Mesodermal cell (in vitro differentiated cells): Measurements from ENCODE around the gene STARD3.

Experiments used
- H3K27ac ChIP-seq: 2 replicates; pipeline ENCODE4 v1.7.0; 2013; ENCODE audit warnings: mild to moderate bottlenecking, low read depth, low read length, moderate library complexity; ENCODE audit not compliant: severe bottlenecking
- H3K36me3 ChIP-seq: 2 replicates; pipeline ENCODE4 v1.7.1; 2013; ENCODE audit warnings: mild to moderate bottlenecking, low read length, moderate library complexity; ENCODE audit not compliant: control insufficient read depth, insufficient read depth
- H3K4me1 ChIP-seq: one replicate; pipeline ENCODE4 v1.7.1; 2013; ENCODE audit warnings: mild to moderate bottlenecking, low read length; ENCODE audit not compliant: insufficient read depth, control insufficient read depth, poor library complexity, severe bottlenecking
- H3K4me3 ChIP-seq: 2 replicates; pipeline ENCODE4 v1.7.0; 2013; ENCODE audit warnings: low read length, control low read depth, mild to moderate bottlenecking; ENCODE audit not compliant: insufficient read depth, poor library complexity, severe bottlenecking; ENCODE audit errors: extremely low read depth
- H3K9me3 ChIP-seq: 2 replicates; pipeline ENCODE4 v1.7.1; 2013; ENCODE audit warnings: mild to moderate bottlenecking, low read length, moderate library complexity; ENCODE audit not compliant: control insufficient read depth
- WGBS, 2 experiments: methylation state at CpG; one replicate each; pipeline ENCODE4 v1.1.5; 2013; ENCODE audit warnings: missing lambda C conversion rate in 2 of 2; ENCODE audit not compliant: insufficient coverage in 2 of 2; 5-methylcytosine and 5-hydroxymethylcytosine counted together

Gene STARD3

DNA sequence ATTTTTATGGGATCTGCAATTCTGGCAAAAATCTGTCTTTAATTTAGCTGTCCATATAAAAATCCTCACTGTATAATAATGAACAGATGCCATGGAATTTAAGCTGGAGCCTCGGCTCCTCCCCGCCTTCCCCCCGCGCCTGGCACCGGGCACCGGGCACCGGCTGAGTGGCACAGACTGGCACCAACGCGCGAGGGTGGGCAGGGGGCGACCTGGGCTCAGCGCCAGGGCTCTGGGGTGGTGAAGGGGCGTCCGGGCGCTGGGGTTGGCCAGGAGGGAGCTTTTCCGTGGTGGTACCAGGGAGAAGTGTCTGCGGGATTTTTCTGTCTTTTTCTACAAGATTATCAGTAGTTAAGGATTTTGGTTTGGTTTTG is 38.3 kb upstream of the STARD3 start:
- Histone ChIP-seq H3K27ac (no peak overlapping the region), H3K36me3 (no peaks in the 10 kb centered on the region), H3K4me1 (peaks cover 10% of the 10 kb centered on the region), H3K9me3 (no peaks in the 10 kb centered on the region), H3K4me3 (no peak overlapping the region)
- 7 to 10% methylated on average over 7 of the region's 17 CpGs for WGBS, 2 experiments

DNA sequence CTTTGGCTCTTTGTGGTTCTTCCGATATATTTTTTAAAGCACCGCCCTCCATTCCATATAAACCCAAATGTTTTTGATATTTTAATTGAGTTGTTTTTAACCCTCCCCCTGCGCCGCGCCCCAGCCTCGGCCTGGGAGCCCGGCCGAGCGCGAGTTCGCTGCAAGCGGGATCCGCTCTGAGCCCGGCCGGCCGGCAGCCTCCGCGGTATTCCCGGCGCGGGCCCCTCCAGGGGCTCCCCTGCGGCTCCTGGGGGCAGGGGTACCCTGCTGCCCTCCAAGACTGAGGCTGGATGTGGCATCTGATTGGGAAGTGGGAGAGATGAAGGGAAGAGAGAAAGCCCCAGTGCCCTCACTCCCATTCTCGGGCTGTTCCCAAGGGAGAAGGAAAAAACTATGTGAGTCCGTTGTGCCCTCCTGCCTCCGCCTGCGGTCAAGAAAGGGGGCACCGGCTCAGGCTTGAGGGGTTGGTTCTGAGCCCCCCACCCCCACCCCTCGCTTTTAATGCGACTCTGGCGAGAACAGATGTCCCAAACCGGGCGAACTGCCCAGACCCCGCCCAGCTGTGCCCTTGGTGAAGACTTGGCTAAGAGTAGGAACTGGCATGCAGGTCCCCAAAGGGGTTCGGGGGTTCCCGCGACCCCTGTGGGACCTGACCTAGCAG is 37.8 kb upstream of the STARD3 start:
- H3K4me1 ChIP-seq = peaks cover 10% of the 10 kb centered on the region
- no peak overlapping the region for H3K4me3 ChIP-seq
- H3K36me3 ChIP-seq = no peaks in the 10 kb centered on the region
- no peak overlapping the region for H3K27ac ChIP-seq
- WGBS, 2 experiments = 1 to 2% methylated on average over 21 to 27 of the region's 36 CpGs
- H3K9me3 ChIP-seq = no peaks in the 10 kb centered on the region

DNA sequence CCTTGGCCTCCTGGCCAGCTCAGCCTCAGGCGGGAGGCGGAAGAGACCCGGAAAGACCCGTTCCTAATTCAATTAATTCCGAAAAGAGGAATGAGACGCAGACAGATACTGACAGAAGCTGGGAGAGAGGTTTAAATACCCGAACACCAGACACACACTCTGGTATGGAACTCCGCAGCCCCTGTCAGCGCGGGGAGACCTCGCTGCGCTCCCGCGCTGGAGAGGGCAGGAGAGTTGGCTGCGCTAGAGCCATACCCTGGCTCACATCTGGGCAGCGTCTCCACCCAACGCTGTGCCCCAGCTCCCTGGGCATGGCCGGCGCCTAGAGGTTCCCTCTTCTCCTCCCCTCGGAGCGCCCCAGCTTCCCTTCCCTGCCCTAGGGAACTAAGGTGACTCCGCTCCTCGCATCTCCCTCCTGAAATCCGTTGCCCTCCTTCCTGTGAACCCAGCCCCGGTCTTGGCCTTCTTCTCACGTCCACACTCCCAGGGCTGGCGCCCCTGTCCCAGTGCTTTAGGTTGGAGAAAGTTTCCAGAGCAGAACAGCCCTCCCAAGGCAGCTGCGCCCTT is 37.2 kb upstream of the STARD3 start:
- Histone ChIP-seq H3K27ac (no peak overlapping the region), H3K36me3 (no peaks in the 10 kb centered on the region), H3K4me1 (peaks cover 10% of the 10 kb centered on the region), H3K4me3 (no peak overlapping the region), H3K9me3 (no peaks in the 10 kb centered on the region)
- 0 to 2% methylated on average over 9 to 26 of the region's 28 CpGs for WGBS, 2 experiments

DNA sequence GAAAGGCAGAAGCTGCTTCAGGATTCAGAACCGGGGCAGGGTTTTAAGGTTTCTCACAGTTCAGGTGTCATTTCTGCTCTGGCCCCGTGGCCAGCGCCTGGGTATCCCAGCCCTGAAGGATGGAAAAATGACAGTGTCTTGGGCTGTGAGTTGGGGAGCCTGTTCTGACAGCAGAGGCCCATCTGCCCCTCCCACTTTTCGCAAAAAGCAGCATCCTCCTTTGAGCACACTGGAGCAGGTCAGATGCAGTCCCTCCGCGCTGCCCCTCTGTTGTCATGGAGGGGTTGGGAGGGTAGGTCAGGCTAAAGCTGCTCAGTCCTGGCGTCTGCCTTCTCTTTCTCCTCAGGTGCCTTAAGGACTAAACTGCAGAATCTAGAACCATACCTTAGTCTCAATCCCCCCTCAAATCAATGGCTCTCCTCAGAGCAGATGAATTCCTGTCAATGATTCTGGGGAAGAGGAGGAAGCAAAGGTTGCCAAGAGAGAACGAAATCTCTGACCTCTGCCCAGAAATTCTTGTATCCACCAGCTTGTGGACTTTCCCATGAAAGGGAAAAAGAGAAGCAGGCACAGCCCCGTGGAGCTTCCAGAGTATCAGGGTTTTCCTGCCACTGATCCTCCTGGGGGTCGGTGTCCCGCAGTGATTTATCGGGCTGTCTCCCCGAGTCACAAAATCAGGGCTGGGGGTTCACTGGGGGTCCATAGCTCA is 36.5 kb upstream of the STARD3 start:
- Histone ChIP-seq H3K36me3 (no peaks in the 10 kb centered on the region), H3K9me3 (no peaks in the 10 kb centered on the region), H3K27ac (no peak overlapping the region), H3K4me1 (peaks cover 10% of the 10 kb centered on the region), H3K4me3 (no peak overlapping the region)
- 3 to 4% methylated on average over 8 to 11 of the region's 13 CpGs for WGBS, 2 experiments

DNA sequence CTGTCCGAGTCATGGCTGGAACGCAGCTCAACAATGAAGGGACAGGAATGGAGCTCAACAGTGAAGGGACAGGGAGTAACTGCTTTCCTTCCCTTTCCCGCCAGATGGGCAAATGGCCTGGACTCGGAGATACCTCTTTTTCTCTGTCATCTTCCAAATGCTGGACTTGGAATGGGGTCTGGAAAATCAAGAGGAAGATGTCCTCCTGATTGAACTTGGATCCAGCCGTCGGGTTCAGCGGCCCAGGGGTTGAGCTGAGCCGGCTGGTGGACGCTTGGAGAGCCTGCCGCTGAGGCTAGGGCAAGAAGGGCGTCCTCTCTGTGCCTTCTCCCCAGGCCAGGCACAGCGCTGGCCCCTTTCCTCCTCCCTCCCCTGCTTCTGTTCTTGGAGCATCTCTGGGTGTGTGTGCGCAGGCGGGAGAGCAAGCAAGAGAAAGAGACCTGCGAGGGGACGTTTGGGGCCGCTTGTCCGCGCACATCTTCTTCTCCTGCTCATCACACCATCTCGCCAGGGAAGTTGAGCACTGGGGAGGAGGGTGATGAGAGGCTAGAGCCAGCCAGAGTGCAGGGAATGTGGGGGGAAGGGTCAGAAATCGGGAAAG is 35.8 kb upstream of the STARD3 start:
- Histone ChIP-seq H3K36me3 (no peaks in the 10 kb centered on the region), H3K27ac (no peak overlapping the region), H3K9me3 (no peaks in the 10 kb centered on the region), H3K4me3 (no peak overlapping the region), H3K4me1 (peaks cover 10% of the 10 kb centered on the region)
- WGBS, 2 experiments = 3% methylated on average over 11 to 13 of the region's 21 CpGs

DNA sequence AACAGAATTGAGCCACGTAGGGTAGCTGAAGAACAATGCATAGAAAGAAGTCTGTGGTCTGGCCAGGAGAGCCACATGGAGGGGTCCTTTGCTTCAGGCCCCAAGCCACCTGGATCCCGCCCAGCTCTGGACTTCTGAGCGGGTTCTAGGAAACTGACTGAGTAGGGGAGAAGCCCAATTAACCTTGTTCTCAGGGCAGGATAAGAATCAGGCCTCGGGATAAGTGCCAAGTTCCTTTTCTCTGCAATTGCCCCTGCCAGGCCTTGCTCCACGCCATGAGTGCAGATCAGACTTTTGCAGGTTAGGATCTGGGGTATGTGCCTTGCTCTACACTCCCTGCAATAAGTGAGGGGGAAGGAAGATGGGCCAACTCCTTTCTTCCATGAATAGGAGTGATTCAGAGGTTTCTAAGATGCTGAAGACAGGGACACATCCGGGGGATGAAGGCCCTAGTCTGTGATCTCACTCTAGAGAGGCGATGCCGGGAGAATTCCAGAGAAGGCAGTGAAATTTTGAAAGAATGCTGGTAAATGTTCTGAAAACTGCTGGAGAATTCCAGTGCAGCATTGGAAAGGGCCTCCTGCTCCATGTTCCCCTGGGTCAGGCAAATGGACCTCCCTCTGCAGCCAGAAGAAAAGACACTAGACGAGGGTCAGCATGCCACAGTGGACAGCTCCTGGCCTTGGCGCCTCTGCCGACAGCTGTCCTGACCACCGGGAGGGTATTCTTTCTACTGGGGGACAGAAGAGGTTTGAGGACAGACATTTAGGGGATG is 35.0 kb upstream of the STARD3 start:
- Histone ChIP-seq H3K9me3 (no peaks in the 10 kb centered on the region), H3K36me3 (no peaks in the 10 kb centered on the region), H3K4me3 (no peak overlapping the region), H3K27ac (no peak overlapping the region), H3K4me1 (peaks cover 10% of the 10 kb centered on the region)
- WGBS, 2 experiments = 2% methylated on average over 8 of the region's 12 CpGs

DNA sequence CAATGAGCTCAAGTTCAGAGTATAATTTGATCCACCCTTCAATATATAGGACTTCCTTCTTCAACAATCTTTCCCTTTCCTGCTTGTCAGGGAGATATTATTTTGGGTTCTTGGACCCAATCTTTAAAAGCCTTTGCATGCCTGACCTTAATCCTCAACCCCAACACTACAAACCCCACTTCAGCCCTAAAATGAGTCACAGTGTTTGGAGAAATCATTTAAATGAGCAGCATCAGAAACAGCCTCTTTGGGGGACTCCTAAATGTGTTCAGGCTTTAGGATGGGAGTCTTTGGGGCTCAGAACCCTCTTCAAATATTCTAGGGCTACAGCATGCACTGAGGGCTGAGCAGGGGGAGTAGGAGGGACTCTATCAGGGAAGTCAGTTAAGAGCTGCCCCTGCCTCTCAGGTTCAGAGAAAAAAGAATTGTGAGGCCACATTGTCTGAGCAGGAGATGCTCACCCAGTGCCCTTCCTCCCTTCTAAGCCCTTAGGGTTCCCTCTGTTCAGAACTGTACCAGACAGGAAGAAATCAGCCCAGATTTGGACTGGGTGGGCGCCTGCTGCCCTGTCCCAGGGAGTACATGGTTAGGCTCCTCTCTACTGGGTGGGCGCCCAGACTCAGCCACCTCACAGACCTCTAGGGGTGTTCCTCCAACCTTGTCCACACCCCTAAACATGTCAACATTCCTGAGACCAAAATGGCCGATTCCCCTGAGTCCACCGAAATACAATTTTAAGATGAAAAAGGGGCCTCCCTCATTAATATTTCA is 34.2 kb upstream of the STARD3 start:
- 31 to 39% methylated on average over 2 to 3 of the region's 4 CpGs for WGBS, 2 experiments
- Histone ChIP-seq H3K4me1 (peaks cover 10% of the 10 kb centered on the region), H3K36me3 (no peaks in the 10 kb centered on the region), H3K4me3 (no peak overlapping the region), H3K27ac (no peak overlapping the region), H3K9me3 (no peaks in the 10 kb centered on the region)

DNA sequence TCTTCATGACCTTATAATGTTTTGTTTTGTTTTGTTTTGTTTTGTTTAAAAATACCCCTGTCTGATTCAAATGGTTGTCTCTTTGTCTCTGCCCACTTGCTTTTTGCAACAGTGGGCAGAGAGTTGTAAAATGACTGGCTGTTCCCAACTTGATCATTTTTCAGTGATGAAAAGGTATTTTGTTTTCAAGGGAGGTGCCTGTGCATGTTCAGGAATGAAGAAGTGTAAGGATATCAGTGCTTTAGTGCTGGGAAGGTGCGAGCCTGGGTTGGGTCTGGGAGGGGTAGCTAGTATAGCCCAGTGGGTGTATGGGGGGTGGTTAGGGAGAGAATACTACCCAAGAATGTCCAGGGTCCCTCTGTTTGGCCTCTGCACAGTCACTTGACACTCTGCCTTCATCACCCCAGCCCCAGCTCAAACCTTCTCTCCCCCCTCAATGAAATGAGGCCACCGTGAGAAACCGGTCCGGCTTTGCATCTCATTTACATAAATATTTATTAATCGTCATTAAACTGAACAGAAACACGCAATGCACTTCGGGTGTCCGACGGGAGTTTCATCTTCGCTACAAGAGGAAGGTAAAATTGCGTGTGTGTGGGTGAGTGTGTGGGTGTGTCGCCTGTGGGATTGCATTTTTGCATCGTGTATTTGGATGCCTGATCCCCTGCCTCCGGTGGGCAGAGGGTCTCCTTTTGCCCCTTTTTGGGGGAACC is 33.5 kb upstream of the STARD3 start:
- H3K4me1 ChIP-seq = peaks cover 10% of the 10 kb centered on the region
- no peaks in the 10 kb centered on the region for H3K9me3 ChIP-seq
- WGBS, 2 experiments = 0% methylated on average over 1 to 2 of the region's 14 CpGs
- no peak overlapping the region for H3K27ac ChIP-seq
- no peak overlapping the region for H3K4me3 ChIP-seq
- H3K36me3 ChIP-seq = no peaks in the 10 kb centered on the region

DNA sequence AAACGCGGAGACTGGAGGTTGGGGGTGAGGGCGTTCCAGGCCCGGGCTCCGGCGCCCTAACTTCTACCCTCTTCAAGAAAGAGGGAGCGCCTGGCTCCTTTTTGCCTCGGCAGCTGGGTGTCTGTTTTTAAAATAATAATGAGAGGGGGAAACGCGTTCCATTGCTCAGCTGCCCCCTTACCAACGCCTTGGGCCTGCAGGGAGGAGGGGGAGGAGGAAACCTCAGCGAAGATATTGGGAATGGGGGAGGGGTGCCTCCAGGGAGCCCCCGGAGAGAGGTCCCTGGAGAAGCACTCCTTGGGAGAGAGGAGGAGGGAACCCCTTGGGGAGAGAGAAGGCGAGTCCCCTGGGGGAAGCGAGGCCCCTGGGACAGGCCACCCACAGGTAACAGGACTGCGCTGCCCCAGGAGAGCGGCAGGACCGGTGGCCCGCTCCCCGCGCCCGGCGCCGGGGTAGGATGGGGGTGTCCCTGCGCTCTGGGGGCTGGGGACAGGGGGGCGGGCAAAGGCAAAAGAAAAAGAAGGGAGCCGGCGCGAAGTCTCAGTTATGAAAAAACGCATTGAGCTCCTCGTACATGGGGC is 31.9 kb upstream of the STARD3 start:
- H3K36me3 ChIP-seq = no peaks in the 10 kb centered on the region

More for the DNA sequence above, 31.9 kb upstream of the STARD3 start:
- no peak overlapping the region for H3K27ac ChIP-seq
- WGBS, 2 experiments = 0 to 2% methylated on average over 14 to 23 of the region's 31 CpGs
- H3K4me1 ChIP-seq = peaks cover 10% of the 10 kb centered on the region
- no peak overlapping the region for H3K4me3 ChIP-seq
- H3K9me3 ChIP-seq = no peaks in the 10 kb centered on the region
